Esophagus squamous epithelium (tissue), 5 donors: ENCODE results near the gene CITED2. TPM values are rescaled to one million over a fixed set of nuclear protein-coding genes. Genes with fewer than 3 reads are reported as not detected.
A peak's percentile ranks its signal among the peaks of the same experiment; 100 is the strongest.

Experiments used
- DNase-seq: peaks from one replicate; lab custom pipeline; 2025; lab: John Stamatoyannopoulos, UW
- H3K27ac ChIP-seq, 4 donors: fragments of 200-600 bp; sonication (generic); one replicate each; pipeline ENCODE4 v1.5.1; 2016 to 2019; ENCODE audit warnings: mild to moderate bottlenecking in 1 of 4
- H3K27me3 ChIP-seq, 4 donors: fragments of 200-600 bp; sonication (generic); 1 replicate in 3 of 4; 2 replicates in 1 of 4; pipeline versions ENCODE4 v1.5.1 to v1.6.0; 2017 to 2021; ENCODE audit warnings: antibody characterized with exemption in 1 of 4
- H3K36me3 ChIP-seq, 3 donors: fragments of 200-600 bp; sonication (generic); one replicate each; pipeline ENCODE4 v1.5.1; 2016 to 2019
- H3K4me1 ChIP-seq, 3 donors: fragments of 200-600 bp; sonication (generic); one replicate each; pipeline ENCODE4 v1.5.1; 2017 to 2019
- H3K4me3 ChIP-seq, 4 donors: fragments of 200-600 bp; sonication (generic); 1 replicate in 3 of 4; 2 replicates in 1 of 4; pipeline ENCODE4 v1.5.1; 2016 to 2019; ENCODE audit warnings: mild to moderate bottlenecking in 2 of 4, moderate library complexity in 1 of 4
- H3K9me3 ChIP-seq, 3 donors: fragments of 200-600 bp; sonication (generic); one replicate each; pipeline ENCODE4 v1.5.1; 2016 to 2019
- CTCF ChIP-seq, 6 experiments: fragments of 450-650 bp in 4 of 6; fragments of 200-600 bp in 2 of 6; sonication (generic) in 2 of 6; IDR thresholded peaks; one replicate each; pipeline ENCODE4 v1.5.1; 2016 to 2019; ENCODE audit warnings: antibody characterized with exemption in 6 of 6, mild to moderate bottlenecking in 4 of 6, moderate library complexity in 4 of 6
- POLR2A ChIP-seq, 4 donors: fragments of 450-650 bp; IDR thresholded peaks; one replicate each; pipeline ENCODE4 v1.6.1; 2017; ENCODE audit warnings: antibody characterized with exemption in 4 of 4, mild to moderate bottlenecking in 4 of 4, moderate library complexity in 3 of 4
- WGBS, 2 donors: methylation state at CpG; one replicate each; pipeline ENCODE4 v1.1.5; 2018; 5-methylcytosine and 5-hydroxymethylcytosine counted together
- intact Hi-C: fragments of 100-400 bp; cut with DNase I; formaldehyde crosslinking; loops from one replicate; pipeline ENCODE4 v1.15.0; 2022
- total RNA-seq, 4 donors: library from RNA; depleted of rRNA; stranded (reverse); fragments of >200 nt; gene quantifications; one replicate each; pipeline ENCODE4 v1.1.0, GENCODE V29; 2016
- donor health status: DM: yes; HTN: yes; CAD: no.

CITED2 gene
- total RNA-seq, 4 donors from 2014 or later = 24.8 to 169 (median 60.9) TPM

DNA sequence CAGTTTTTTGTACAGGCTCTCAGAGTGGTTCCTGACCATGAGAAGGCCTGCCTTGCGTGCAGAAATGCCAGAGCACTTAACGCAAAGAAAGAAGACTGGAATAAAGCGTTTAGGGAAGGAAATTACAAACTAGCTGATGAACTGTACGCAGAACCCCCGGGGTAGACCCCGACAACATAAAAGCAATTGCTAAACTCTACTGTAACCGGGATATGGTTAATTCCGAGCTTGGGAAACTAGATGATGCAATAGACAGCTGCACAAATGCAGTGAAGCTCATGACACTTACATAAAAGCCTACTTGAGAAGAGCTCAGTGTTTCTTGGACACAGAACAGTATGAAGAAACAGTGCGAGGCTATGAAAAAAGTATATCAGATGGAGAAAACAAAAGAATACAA is 35.7 kb downstream of the CITED2 start:
- TF ChIP-seq POLR2A (IDR thresholded peaks at IDR 0.05) (no peak), CTCF (IDR thresholded peaks at IDR 0.05) (no peak)
- Histone ChIP-seq H3K4me3 (no peak overlapping the region), H3K27me3 (no peaks in the 10 kb centered on the region), H3K9me3 (no peaks in the 10 kb centered on the region), H3K4me1 (peaks cover 23 to 67% (median 41%) of the 10 kb centered on the region in 3 donors), H3K27ac (peak overlapping the region; percentile 41 to 82 (median 73)), H3K36me3 (no peaks in the 10 kb centered on the region)
- DNase-seq = no peak
- intact Hi-C loops = no loop called here
- WGBS, 2 donors = 53 to 55% methylated on average over 9 of the region's 9 CpGs

- Histone ChIP-seq H3K4me3 (no peak overlapping the region), H3K36me3 (no peaks in the 10 kb centered on the region), H3K27ac (peak overlapping the region; percentile 64 to 82 (median 79)), H3K27me3 (no peaks in the 10 kb centered on the region), H3K4me1 (peaks cover 15 to 57% (median 33%) of the 10 kb centered on the region in 3 donors), H3K9me3 (no peaks in the 10 kb centered on the region)
- WGBS, 2 donors = 21 to 27% methylated on average over 5 of the region's 5 CpGs
- intact Hi-C loops = no loop called here
- TF ChIP-seq POLR2A (IDR thresholded peaks at IDR 0.05) = no peak
- TF ChIP-seq CTCF (IDR thresholded peaks at IDR 0.05) = no peak
- no peak for DNase-seq
These were observed 36.6 kb downstream of the CITED2 start for GRCh38 chr6:139337830-139338229.

GRCh38 chr6:139337001-139337400 is 37.4 kb downstream of the CITED2 start:
- Histone ChIP-seq H3K36me3 (no peaks in the 10 kb centered on the region), H3K27me3 (no peaks in the 10 kb centered on the region), H3K27ac (peak overlapping the region; percentile 40 to 82 (median 79)), H3K4me1 (peaks cover 15 to 54% (median 33%) of the 10 kb centered on the region in 3 donors), H3K9me3 (no peaks in the 10 kb centered on the region), H3K4me3 (no peak overlapping the region)
- no peak for TF ChIP-seq CTCF (IDR thresholded peaks at IDR 0.05)
- TF ChIP-seq POLR2A (IDR thresholded peaks at IDR 0.05) = no peak
- intact Hi-C loops = no loop called here
- no peak for DNase-seq
- WGBS, 2 donors = 30 to 41% methylated on average over 2 of the region's 2 CpGs

- Histone ChIP-seq H3K4me3 (no peak overlapping the region), H3K27me3 (no peaks in the 10 kb centered on the region), H3K27ac (peak overlapping the region; percentile 39 to 82 (median 79)), H3K9me3 (no peaks in the 10 kb centered on the region), H3K36me3 (no peaks in the 10 kb centered on the region), H3K4me1 (peaks cover 15 to 54% (median 33%) of the 10 kb centered on the region in 3 donors)
- no peak for TF ChIP-seq CTCF (IDR thresholded peaks at IDR 0.05)
- TF ChIP-seq POLR2A (IDR thresholded peaks at IDR 0.05) = no peak
- DNase-seq = no peak
- intact Hi-C loops = no loop called here
- 15 to 22% methylated on average over 4 of the region's 4 CpGs for WGBS, 2 donors
These were observed 38.0 kb downstream of the CITED2 start for GRCh38 chr6:139336488-139336887.

DNA sequence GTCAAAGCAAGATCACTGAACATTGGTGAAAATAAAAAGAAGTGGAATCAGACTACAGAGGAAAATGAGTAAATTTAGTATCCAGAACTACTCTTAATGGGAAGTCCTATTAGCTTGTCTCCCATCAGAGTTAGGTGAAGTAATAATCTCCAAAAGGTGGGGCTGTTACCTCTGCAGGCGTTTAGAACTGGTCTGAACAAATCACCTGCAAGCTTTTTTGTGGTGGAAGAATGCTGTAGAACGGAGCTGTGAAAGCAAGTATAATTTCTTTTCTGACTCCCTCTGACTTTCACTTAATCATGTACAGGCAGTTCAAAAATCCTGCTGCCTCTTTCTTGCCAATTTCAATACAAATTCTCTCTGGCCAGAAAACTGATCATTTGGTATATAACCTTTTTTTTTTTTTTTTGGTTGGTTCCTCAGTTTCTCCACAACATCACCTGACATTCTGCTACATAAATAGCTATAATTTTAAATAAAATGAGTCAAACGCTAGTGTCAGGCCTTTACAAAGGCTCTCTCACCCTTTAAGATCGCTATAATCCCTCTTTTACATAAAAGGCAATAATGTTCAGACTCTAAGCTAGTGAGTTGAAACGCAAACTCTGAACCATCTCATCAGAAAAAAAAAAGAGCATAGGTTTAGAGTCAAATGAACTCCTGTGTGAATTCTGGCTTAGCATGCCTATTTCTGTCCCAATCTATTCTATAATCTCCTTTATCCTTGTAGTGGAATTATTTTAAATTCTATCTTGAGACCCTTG is 38.8 kb downstream of the CITED2 start:
- intact Hi-C loops = no loop called here
- H3K4me1 ChIP-seq = peaks cover 15 to 54% (median 33%) of the 10 kb centered on the region in 3 donors
- 49 to 62% methylated on average over 5 of the region's 5 CpGs for WGBS, 2 donors
- no peaks in the 10 kb centered on the region for H3K36me3 ChIP-seq
- H3K27me3 ChIP-seq = no peaks in the 10 kb centered on the region
- no peaks in the 10 kb centered on the region for H3K9me3 ChIP-seq
- no peak overlapping the region for H3K4me3 ChIP-seq
- H3K27ac ChIP-seq = peak overlapping the region; percentile 76 to 82 (median 82)
- no peak for DNase-seq
- TF ChIP-seq POLR2A (IDR thresholded peaks at IDR 0.05) (no peak), CTCF (IDR thresholded peaks at IDR 0.05) (no peak)
